Measurements from ENCODE around the gene RAX2.
"Not testable (repeated sequence)": the region's sequence is repeated elsewhere in the genome, so short reads cannot be mapped to it uniquely, and the experiment has no call there.

RAX2 gene

DNA sequence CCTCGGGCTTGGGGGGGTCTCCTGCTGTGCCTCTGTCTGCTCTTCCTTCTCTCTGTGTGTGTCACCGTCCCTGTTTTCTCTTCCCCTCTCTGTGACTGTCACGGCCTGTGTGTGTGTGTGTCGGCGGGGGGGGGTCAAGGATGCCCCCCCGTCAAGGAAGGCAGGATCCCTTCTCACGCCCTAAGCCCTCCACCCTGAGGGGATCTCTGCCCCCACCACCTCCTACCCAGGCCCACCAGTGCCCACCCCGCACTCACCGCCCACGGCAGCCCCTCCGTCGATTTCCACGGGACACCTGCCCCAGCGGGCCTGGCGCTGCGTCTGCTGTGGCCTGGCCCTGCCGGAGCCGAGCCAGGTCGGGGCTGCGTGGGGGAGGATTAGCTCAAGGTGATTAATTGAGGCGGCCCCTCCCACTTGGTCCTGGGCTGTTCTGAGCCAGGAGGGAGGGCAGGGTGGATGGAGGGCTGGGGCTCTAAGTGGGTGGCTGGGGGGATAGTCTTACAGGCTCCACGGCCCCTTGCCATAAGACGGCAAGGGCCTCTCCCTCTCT, at the start of gene RAX2:
Gene RAX2, minus strand, starts transcription at position 323 of the 550 bp plus-strand sequence. CDS start 486 bp downstream, outside the sequence.
- DNase-seq, result no peak

DNA sequence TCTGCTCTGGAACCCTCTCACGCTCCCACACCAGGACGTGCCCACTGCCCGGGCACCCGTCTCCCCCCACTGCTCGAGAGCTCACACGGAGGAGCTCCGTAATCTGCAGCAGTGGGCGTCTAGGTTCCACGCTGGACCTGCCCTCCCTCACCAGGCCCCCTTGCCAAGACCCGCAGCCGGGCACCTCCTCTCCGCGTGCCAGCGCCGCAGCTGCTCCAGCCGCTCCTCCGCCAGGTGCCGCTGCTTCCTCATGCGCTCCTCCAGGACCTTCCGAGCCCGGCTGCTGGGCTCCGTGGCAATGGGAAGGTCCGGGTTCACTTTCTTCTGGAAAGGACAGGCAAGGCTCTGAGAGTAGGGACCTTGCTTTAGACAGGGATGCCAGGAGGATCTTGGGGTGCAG, 49.1 kb upstream of the RAX2 start:
- DNase-seq, result no peak

DNA sequence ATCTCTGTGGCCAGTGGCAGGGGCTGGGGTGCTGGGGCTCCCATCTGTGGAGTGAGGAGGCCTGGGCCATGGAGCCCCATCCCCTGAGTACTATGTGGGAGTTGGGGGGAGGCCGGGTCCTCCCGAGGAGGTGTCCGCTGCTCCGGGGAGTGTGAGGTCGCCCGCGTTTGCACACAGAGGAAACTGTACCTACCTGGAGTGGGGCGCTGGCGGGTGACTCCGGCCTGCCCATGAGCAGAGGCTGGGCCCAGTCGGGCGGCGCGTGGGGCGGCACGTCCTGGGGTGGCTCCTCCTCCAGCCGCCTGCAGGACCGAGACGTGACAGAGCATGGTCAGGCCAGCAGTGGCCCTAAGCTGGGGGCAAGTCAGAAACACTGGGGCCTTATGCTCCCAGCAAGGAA, 48.0 kb upstream of the RAX2 start:
- DNase-seq, result no peak

DNA sequence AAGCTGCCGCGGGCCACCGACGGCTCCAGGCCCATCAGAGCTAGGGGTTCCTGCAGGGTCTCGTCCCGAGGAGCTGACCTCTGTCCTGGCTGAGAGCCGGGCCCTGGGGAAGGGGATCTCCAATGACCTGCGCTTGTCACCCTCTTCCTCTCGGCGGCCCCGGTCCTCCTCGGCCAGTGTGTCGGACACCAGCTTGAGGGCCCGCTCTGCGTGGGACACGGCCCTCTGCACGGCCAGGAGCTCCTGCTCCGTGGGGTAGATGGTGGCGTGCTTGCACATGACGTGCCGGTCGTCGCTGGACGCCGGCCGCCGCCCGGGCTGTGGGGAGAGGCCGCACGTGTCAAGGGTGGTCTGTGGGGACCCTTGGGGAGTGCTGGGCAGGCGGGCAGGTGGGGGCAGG, 46.9 kb upstream of the RAX2 start:
- DNase-seq, result no peak

DNA sequence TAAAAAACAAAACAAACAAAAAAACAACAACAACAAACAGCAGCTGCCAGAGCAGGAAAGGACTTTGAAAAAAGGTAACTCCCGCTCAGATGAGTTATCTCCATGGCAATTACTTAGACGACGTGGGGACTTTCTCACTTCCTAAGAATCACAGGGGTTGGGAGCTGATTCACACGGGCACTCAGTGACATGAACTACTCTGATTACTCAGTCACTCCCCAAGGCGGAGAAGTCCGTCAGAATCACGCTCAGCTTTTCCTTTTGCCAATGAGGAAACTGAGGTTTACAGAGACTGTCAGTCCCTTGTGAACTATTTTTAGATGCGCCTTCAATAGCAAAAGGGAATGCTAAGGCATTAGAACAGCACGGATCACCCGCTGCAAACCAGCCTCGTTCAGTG, 46.4 kb upstream of the RAX2 start:
- peak; percentile 3 for DNase-seq

DNA sequence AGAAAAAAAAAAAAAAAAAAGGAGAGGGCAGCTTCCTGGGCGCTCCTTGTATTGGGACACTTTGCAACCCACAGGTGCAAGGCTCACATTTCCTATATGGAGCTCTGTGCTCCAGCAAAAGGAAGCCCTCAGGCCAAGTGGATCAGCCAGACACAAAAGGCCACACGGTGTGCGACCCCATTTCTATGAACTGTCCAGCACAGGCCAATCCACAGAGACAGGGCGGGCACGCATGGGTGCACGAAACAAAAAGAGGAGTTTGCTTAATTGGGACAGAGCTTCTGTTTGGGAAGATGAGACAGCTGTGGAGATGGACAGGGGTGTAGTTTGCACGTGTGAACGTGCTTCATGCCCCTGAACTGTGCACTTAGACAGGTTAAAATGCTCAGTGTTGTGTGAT, 45.7 kb upstream of the RAX2 start:
- DNase-seq, result no peak

DNA sequence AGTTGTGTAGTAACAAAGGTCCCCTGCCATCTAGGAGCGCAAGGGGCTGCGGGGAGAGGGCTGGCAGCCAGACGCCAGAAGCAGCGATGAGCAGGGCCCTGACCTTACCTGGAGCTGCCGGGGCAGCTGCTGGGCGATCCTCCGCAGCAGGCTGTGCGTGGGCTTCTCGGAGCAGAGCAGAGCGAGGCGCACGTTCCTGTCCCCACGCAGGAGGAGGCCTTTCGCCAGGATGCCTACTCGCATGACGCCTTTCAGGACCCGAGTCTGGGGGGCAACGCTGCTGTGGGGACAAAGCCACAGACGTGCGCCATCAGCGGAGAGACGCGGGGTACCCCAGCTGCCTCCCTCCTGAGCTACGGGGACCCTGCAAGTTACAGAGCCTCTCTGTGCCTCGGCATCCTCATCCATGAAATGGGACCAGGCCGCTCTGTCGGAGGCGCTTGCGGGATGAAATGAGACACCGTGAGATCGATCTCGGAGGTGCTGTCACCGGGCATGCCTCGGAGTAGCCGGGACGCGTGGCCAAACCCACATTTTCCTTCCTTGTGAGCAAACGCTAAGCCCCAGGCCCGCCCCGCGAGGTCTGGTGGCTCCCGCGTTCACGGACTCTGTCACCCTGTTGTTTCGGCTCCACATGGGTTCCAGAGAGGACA, 44.7 kb upstream of the RAX2 start:
- no peak for DNase-seq

DNA sequence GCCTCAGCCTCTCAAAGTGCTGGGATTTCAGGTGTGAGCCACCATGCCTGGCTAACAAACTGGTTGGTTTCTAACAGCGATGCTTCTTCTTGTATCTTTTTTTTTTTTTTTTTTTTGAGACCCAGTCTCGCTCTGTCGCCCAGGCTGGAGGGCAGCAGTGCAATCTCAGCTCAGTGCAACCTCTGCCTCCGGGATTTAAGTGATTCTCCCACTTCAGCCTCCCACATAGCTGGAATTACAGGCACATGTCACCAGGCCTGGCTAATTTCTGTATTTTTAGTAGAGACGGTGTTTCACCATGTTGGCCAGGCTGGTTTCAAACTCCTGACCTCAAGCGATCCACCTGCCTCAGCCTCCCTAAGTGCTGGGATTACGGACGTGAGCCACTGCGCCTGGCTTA, 44.1 kb upstream of the RAX2 start:
- not testable (repeated sequence) for DNase-seq

DNA sequence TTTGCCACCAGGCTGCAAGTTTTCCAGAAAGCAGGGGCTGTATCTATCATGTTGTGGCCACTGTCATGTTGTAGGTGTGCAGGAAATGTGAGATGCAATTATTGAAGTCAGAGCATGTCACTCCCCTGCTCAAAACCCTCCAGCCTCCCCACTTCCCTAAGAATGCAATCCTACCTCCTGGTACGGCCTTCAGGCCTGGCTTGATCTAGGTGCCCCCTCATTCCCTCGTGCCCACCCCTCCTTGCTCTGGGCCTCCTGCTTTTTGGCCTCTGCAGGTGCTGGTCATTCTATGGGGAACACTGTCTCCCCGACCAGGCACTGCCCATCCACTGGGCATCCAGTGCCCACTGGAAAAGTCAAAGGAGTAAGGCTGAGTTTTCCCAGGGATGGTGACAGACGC, 42.6 kb upstream of the RAX2 start:
- DNase-seq, result no peak

DNA sequence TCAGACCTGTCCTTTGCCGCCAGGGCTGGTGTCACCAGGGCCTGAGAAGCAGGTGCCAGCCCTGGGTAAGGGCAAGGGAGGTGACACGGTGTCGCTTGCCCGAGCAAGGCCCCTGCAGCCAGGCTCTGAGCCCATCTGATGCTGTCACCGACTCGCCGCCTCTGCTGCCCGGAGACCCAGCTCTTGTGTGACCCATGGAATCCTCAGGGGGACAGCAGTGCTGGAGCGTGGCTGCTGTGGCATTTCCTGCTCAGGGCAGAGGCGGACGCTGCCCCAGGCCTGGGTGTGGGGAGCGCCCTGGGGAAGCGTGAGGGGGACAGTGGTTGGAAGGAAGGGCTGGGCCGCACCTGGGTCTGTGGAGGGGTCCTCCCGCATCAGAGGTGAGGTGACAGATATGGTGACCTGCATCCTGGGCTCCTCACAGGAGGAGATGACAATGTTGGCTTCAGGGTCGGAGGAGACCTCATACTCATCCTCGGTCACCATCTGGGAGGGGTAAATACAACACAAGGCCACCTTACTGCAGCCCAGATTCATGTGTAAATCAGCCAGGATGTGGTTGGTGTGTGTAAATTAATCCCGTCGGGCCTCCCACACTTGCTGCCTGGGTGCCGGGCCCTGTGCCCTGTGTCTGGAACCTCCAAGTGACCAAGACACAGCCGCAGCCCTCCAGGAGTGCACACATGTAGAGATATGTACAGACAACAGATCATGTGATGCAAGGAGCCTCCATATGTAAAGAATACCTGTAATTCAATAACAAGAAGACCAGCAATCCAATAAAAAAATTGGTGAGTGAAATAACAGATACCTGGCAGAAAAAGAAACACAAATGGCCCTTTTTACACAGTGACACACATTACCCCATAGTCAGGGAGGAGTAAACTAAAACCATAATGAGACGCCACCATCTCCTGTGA, 41.7 kb upstream of the RAX2 start:
- DNase-seq, result no peak

DNA sequence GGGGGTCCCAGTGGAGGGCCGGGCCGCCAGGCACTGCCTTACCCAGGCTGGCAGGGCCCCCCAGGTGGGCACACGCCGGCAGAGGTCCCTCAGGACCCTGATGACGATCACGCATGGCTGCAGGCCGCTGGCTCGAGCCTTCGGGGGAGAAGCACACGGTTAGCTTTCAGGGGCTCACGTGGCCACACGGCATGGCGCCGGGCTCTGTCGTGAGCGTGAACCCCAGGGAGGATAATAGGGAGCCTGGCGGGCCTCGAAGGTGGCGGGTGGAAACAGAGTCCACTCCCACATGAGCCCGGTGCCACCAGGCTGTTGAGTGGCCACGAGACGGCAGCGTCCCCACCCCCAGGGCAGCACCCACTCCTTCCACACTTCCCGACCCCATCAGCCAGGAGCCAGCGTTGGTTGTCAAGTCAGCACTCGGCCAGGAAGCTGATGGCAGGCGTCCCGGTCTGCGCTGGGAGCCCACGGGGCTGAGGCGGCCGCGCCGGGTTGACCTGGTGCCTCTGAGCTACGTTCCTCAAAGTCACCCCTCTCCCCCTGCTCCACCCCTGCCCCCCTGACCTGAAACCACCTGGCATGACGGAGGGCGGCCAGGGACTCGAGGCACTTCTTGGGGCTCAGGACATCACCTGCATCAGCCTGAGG, 38.8 kb upstream of the RAX2 start:
- no peak for DNase-seq

DNA sequence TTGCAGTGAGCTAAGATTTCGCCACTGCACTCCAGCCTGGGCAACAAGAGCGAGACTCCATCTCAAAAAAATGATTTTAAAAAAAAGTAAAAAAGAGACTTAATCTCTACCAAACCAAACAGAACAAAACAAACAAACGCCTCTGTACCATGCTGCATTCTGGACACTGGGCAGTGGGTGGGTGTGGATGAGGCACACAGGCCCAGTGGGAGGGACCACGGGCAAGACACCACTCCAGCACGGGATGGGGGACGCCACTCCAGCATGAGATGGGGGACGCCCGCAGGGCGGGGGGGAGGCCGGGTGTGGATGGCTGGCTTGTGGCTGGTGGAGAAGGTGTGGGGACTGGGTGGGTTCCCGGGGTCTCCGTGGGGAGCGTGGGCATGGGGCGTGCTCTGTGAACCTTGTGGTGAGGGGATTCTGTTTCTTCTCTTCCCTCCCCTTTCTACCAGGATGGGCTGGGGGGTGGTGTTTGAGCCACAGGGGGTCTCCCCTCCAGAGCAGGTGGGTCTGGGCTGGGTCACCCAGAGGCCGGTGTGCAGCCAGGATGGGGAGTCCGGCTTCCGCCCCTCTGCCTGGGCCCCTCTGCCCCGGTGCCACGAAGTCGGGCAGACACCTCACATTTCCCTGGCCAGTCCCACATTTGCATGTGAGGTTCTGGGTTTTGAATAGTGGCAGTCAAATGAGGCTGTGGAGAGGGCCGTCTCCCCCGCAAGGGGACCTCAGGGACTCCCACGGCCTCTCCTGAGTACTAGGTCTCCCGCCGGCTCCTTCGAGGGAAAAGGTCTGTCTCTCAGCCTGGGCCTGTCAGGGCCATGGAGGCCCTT, 38.1 kb upstream of the RAX2 start:
- no peak for DNase-seq

DNA sequence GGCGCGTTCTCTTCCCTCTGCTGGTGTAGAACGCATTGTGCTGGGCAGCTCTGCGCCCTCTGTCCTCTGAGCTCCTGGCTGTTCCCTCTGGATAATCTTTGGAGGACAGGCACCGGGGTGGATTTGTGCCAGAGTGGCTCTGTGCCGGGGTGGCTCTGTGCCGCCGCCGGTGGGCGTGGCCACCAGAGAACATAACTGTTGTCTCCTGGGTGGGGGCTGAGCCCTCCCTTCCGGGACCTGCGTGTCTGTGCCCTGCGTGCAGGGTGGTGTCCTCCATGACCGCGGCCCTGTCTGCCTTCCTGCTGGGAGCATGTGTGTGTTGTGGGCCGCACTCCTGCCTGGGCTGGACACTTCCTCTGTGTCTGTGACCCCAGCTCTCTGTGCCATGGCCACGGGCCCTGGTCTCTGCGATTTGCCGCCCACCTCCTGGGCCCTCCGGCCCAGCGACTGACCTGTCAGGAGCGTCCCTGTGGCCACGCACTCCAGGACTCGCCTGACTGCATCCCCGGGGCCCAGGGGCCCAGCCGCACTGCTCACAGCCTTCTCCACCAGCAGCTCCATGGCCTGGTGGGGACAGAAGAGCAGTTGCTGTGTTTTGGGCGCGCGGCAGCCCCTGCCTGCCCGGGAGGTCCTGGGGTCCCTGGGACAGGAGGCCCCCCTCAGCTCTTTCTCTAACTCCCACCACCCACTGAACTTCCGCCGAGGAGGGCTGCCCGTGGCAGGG, 36.6 kb upstream of the RAX2 start:
- DNase-seq, result no peak

DNA sequence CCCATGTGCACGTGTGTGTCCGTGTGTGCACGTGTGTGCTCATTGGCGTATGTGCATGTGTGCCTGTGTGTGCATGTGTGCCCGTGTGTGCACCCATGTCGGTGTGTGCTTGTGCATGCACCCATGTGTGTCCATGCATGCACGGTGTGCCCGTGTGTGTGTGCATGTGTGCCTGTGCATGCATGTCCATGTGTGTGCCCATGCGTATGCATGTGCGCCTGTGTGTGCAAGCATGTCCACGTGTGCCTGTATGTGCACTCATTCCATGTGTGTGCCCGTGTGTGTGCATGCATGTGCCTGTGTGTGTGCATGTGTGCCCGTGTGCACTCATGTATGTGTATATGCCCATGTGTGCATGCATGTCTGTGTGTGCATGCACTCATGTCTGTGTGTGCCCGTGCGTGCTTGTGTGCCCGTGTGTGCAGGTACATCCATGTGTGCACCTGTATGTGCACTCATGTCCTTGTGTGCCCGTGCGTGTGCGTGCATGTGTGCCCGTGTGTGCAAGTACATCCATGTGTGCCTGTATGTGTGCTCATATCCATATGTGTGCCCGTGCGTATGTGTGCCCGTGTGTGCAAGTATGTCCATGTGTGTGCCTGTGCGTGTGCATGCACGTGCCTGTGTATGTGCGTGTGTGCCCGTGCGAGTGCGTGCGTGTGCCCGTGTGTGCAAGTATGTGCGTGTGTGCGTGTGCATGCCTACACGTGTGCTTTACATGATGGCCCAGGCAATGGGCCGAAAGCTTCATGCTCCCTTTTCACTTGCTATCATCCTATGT, 35.7 kb upstream of the RAX2 start:
- no peak for DNase-seq

DNA sequence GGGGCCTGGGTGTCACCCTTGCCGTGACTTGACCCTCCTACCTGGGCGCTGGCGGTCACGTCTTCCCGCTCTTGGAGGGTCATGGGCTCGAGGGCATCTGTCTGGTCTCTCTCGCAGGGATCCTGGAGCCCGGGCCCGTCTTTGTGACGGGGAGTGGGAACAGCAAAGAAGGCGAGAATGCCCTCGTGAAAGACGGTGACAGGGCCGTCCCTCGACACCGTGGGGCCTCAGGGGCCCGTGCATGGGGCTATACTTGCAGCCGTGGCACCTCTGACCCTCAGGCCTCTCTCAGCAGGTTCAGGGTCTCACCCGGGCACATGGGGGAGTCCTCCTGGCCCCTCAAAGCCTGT, 35.1 kb upstream of the RAX2 start:
- no peak for DNase-seq

DNA sequence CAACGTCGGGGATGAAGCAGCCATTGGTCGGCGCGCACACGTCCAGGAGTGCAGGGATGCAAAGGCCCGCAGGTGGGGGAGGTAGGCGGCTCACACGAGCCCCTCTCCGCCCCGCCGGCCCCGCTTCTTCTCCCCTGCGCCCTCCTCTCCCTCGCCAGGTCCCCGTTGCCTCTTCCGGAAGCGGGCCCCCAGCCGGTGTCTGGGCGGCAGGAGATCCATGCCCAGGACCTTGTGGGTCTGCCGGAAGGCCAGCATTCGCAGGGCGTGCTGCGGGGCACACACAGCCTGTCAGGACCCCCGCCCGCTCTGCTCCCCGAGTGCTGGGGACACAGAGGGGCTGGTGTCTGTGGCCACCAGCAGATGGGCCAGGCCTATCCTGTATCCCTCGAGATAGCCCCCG, 33.8 kb upstream of the RAX2 start:
- DNase-seq, result no peak

DNA sequence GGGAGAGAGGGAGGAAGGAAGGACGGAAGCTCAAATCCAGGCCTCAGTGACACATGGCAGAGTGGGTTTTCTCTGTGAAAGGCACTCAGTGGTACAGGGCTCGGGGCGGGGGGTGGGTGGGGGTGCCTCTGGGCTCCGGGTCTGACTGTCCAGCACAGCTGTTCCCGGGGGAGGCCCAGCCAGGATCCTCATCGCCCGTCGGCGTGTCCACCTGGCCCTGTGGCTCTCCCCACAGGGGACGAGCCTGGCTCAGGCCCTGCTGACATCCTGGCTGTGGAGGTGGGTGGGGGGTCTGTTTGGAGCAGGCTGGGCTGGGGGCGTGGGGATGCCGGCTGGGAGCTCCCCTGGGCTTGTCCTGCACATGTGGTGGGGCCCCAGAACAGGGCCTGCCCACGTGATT, 32.4 kb upstream of the RAX2 start:
- no peak for DNase-seq

DNA sequence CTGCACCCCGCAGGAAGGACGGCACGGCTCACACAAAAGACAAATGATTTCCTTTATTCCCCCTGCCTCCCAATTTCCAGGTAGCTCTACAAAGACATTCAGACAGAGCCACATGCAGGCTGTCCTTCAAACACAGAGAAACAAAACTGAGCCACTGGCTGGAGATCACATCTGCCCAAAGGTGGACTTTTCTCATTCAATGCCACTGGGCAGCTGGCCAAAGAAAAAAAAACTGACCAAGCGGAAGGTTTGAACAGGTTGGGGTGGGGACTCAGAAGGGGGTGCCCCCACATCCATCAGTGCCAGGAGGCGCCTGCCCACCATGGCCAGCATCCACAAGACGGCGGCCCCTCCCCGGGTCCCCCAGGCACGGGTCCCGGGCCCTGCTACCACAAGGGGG, 32.0 kb upstream of the RAX2 start:
- DNase-seq, result no peak

DNA sequence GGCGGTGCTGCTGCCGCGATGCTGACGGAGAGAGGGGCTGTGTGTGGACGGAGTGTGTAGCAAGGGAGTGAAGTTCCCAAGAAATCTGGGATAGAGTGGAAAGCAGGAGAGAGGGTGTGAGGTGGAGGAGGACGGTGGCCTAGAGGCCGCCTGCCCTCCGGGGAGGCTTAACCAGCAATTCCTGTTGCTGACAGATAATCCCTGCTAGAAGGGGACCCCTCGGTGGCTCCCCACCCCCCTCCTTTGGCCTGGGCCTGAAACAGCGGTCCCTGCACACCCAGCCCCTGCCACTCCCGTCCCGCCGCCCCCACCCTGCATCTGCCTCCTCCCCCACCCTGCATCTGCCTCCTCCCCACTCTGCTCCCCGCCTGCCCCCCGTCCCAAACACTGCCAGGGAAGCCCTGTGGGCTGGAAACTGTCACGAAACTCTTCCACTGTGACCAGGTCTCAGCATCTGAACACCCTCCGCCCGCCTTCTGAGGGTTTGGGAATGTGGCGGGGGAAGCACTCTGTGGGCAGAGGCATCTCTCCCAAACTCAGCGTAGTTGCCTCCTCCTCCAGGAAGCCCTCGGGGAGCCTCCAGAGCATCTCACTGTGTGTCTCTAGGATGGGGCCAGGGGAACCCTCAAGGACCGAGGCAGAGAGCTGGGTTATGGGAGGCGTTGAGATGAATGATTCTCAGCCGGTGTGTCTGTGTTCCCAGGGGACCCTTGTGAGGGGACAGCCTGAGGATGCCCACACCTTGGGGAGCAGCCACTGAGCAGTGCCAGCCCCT, 31.3 kb upstream of the RAX2 start:
- DNase-seq, result no peak

DNA sequence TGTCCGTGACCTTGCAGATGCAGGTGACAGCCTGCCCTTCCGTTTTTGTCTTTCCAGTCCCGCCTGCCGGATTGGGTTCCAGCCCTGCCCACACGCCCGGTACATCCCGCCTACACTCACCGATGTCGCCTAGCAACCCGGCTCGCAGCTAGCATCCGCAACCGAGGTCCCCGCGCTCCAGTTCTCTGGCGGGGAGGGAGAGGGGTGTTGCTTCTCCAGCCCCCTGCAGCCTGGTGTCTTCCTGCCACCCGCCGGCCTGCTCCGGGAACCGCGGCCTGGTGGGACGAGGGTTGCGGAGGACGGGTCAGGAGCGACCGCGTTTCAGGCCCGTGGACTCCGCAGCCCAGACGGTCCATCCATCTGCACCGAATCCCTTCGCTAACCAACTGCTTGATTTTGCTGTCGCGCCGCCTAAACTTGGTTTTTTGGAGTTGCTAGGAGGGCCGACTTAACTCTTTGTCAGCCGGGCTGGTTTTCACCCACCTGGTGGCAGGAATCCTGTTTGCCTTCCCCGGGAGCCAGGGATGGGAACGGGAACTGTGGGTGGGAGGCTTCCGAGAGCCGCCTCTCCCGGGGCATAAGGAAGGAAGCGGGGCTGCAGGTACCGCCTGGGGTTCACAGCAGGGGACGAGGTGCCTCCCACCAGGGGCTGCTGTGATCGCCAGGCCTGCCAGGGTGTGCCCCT, 29.5 kb upstream of the RAX2 start:
- DNase-seq, result no peak
